ENCODE measurements around the gene TDRD3. TPM values are rescaled to one million over a fixed set of nuclear protein-coding genes. Genes with fewer than 3 reads are reported as not detected.

Gene TDRD3
- 15.5 TPM for polyA plus RNA-seq (2013, experiment 1 of 2)
- 16.9 TPM for polyA plus RNA-seq (2013, experiment 2 of 2)

DNA sequence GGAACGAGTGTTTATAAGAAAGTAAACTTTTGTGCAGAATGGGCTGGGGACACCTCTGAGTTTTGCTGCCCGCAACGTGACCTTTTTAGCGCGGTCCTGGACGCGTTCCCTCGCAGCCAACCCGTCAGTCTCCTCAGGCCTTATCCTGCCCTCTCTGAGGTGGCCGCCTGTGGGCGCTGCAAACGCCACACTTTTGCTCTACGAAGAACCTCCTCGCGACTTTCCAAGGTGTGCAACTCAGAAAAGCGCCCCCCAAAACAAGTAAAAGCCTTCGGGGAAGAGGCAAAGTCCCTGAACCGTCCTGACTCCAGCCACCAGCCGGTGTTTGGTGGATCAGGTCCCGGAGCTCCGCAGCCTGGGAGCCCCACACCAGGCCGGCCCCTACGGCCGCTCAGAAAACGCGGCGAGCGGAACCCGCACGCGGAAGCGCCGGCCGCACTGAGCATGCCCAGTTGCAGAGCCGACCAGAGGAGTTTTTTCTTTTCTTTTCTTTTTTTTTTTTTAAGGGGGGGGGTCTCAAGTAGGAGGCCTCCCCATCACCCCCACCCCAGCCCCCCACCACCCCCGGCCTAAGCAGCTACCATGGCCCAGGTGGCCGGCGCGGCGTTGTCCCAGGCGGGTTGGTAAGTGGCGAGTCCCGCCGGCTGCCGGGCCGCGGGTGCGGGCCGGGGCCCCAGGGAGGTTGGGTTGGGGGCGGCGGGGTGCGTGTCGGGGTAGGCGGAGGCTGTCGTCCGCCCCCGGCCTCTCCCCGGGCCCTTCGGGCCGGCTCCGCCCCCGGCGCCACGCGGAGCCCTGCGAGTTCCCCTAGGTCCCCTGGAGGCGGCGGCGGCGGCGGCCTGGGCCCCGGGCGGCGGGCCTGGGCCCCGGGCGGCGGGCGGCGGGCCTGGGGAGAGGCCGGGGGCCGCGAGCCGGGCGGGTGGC, at the start of gene TDRD3:
TSS of gene TDRD3 (plus strand) at position 438 of the 921 bp plus-strand sequence. CDS start at position 583, 145 bp downstream.
- Histone ChIP-seq H3K4me3 (ENCODE audit: extremely low read depth, insufficient read depth, low read length, poor library complexity, severe bottlenecking) (peak within 1 kb of the TSS; percentile 71), H3K9me3 (ENCODE audit: control insufficient read depth, low read length) (no peaks in the 10 kb centered on the region), H3K36me3 (ENCODE audit: control insufficient read depth, insufficient read depth, low read length) (no peaks in the 10 kb centered on the region), H3K4me1 (ENCODE audit: control insufficient read depth, insufficient read depth, low read length, poor library complexity, severe bottlenecking) (peaks cover 10% of the 10 kb centered on the region), H3K27ac (ENCODE audit: low read depth, low read length, severe bottlenecking) (peak within 1 kb of the TSS; percentile 82)
- WGBS, 2 experiments (ENCODE audit: insufficient coverage in 2 of 2), result 0% methylated on average over 20 to 41 of the region's 84 CpGs

DNA sequence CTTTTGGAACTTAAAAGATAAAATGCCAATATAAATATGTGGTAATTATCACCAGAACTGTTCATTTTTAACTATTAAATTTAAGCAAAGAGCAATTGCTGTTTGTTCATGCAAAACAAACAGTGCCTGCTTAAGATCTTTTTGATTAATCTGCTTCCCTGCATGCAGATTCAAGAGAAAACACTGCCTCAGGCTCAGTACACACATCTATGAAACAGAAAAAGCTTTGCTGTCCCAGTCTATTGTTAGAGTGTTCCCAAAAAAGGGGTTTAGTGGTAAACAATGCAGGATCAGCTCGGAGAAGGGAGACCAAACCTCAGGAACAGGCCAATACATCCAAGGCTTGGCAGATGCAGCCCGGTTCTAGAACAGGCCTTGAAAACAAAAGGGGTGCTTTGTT, 49.3 kb upstream of the TDRD3 start:
- no peaks in the 10 kb centered on the region for H3K9me3 ChIP-seq (ENCODE audit: control insufficient read depth, low read length)
- H3K36me3 ChIP-seq (ENCODE audit: control insufficient read depth, insufficient read depth, low read length), result no peaks in the 10 kb centered on the region
- WGBS, 2 experiments (ENCODE audit: insufficient coverage in 2 of 2), result 89 to 90% methylated on average over 1 to 2 of the region's 2 CpGs
- no peaks in the 10 kb centered on the region for H3K4me1 ChIP-seq (ENCODE audit: control insufficient read depth, insufficient read depth, low read length, poor library complexity, severe bottlenecking)
- no peak overlapping the region for H3K4me3 ChIP-seq (ENCODE audit: extremely low read depth, insufficient read depth, low read length, poor library complexity, severe bottlenecking)
- H3K27ac ChIP-seq (ENCODE audit: low read depth, low read length, severe bottlenecking), result no peak overlapping the region

DNA sequence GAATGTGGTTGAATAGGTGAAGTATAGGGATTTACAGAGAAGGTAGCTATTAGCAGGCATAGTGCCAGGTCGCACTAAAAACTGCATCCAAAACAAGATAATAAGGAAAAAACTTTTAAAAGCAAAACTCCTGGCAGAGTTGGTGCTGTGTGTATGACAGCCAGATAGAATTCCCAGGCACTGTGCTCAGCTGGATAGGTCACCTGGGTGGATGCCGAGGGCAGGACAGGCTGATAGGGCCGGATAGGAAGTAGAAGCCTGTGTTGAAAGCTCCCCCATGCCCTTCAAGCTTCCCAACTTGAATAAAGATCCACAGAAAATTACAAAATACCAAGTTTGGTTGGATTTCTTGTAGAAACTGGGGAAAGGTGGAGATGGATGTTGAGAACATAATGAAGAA, 48.9 kb upstream of the TDRD3 start:
- H3K9me3 ChIP-seq (ENCODE audit: control insufficient read depth, low read length), result no peaks in the 10 kb centered on the region
- H3K36me3 ChIP-seq (ENCODE audit: control insufficient read depth, insufficient read depth, low read length), result no peaks in the 10 kb centered on the region
- H3K27ac ChIP-seq (ENCODE audit: low read depth, low read length, severe bottlenecking), result no peak overlapping the region
- no CpG with 5 or more reads among the region's 3 CpGs for WGBS, 2 experiments (ENCODE audit: insufficient coverage in 2 of 2)
- H3K4me1 ChIP-seq (ENCODE audit: control insufficient read depth, insufficient read depth, low read length, poor library complexity, severe bottlenecking), result no peaks in the 10 kb centered on the region
- H3K4me3 ChIP-seq (ENCODE audit: extremely low read depth, insufficient read depth, low read length, poor library complexity, severe bottlenecking), result no peak overlapping the region

DNA sequence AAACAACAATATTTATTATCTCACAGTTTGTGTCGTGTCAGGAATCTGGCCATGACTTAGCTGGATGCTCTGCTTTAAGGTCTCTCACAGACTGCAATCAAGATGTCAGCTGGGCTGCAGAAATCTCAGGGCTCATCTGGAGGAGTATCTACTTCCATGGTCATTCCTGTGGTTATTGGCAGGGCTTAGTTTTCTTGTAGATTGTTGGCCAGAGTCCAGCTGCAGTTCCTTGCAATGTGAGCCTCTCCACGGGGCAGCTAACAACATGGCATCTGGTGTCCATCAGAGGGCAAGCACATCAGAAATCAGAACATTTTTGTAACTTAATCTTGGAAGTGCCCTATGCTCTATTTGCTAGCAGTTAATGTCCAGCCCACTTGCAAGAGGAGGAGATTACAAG, 45.7 kb upstream of the TDRD3 start:
- no peaks in the 10 kb centered on the region for H3K4me1 ChIP-seq (ENCODE audit: control insufficient read depth, insufficient read depth, low read length, poor library complexity, severe bottlenecking)
- no peaks in the 10 kb centered on the region for H3K36me3 ChIP-seq (ENCODE audit: control insufficient read depth, insufficient read depth, low read length)
- WGBS, 2 experiments (ENCODE audit: insufficient coverage in 2 of 2), result 71 to 79% methylated on average over 1 to 2 of the region's 2 CpGs
- H3K27ac ChIP-seq (ENCODE audit: low read depth, low read length, severe bottlenecking), result no peak overlapping the region
- no peaks in the 10 kb centered on the region for H3K9me3 ChIP-seq (ENCODE audit: control insufficient read depth, low read length)
- no peak overlapping the region for H3K4me3 ChIP-seq (ENCODE audit: extremely low read depth, insufficient read depth, low read length, poor library complexity, severe bottlenecking)

DNA sequence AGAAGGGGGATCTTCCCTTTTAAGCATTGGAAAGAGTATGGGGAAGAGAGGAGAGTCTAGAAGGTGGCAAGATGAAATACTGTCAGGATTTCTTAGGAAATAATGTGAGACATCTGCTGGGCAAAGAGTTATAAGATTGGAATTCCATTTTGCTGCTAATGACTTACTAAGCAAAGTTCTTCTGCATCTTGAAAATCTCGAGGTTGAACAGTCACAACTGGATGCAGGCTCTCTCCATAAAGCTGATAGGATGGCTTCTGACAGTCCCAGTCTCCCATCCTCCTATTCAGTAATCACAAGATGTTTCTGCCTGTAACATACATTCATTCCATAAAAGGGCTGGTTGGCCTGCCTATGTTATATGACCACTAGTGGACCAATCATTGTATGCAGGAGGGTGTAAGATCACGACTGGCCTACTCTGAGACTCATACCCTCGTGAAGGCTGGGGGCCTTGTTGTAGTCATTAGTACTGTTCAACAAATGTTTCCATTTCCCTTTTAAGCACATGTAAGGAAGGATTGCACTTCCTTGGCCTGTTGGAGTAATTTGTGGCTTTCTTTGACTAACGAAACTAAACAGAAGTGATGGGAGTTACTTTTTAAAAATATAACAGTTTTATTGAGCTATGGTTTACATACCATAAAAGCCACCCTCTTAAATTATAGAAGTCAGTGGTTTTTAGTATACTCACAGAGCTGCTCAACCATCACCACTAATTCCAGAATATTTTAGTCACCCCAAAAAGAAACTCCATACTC, 45.0 kb upstream of the TDRD3 start:
- Histone ChIP-seq H3K36me3 (ENCODE audit: control insufficient read depth, insufficient read depth, low read length) (no peaks in the 10 kb centered on the region), H3K27ac (ENCODE audit: low read depth, low read length, severe bottlenecking) (no peak overlapping the region), H3K4me1 (ENCODE audit: control insufficient read depth, insufficient read depth, low read length, poor library complexity, severe bottlenecking) (no peaks in the 10 kb centered on the region), H3K4me3 (ENCODE audit: extremely low read depth, insufficient read depth, low read length, poor library complexity, severe bottlenecking) (no peak overlapping the region), H3K9me3 (ENCODE audit: control insufficient read depth, low read length) (no peaks in the 10 kb centered on the region)
- 64 to 85% methylated on average over 1 to 3 of the region's 4 CpGs for WGBS, 2 experiments (ENCODE audit: insufficient coverage in 2 of 2)

DNA sequence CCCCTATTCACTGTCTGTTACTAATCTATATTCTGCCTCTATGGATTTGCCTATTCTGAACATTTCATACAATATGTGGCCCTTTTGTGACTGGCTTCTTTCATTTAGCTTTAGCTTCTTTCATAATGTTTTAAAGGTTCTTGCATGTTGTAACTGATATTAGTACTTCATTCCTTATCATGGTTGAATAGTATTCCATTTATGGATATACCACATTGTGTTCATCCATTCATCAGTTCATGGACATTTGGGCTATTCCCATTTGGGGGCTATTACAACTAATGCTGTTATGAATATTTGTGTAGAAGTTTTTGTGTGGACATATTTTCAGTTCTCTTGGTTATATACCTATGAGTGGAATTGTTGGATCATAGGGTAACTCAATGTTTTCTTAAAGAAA, 44.4 kb upstream of the TDRD3 start:
- H3K9me3 ChIP-seq (ENCODE audit: control insufficient read depth, low read length), result no peaks in the 10 kb centered on the region
- H3K4me3 ChIP-seq (ENCODE audit: extremely low read depth, insufficient read depth, low read length, poor library complexity, severe bottlenecking), result no peak overlapping the region
- H3K4me1 ChIP-seq (ENCODE audit: control insufficient read depth, insufficient read depth, low read length, poor library complexity, severe bottlenecking), result no peaks in the 10 kb centered on the region
- H3K27ac ChIP-seq (ENCODE audit: low read depth, low read length, severe bottlenecking), result no peak overlapping the region
- no peaks in the 10 kb centered on the region for H3K36me3 ChIP-seq (ENCODE audit: control insufficient read depth, insufficient read depth, low read length)

DNA sequence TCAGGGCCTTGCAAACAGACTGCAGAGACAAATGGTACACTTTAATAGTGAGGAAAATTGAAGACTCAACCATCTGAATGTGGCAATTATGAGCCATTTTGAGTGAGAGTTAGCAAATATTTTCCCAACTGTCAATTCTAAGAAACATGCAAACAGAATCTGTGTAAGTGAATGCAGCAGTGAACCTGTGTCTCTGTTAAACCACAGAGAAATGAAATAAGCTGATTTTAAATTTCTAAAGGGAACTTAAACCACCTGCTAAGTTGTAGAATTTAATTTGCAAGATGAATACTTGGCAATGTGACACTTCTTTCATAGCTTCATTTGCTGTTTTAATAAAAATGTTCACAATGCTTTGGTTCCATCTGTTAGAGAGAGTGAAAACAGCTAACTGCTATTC, 42.0 kb upstream of the TDRD3 start:
- no peaks in the 10 kb centered on the region for H3K36me3 ChIP-seq (ENCODE audit: control insufficient read depth, insufficient read depth, low read length)
- no peak overlapping the region for H3K4me3 ChIP-seq (ENCODE audit: extremely low read depth, insufficient read depth, low read length, poor library complexity, severe bottlenecking)
- no peak overlapping the region for H3K27ac ChIP-seq (ENCODE audit: low read depth, low read length, severe bottlenecking)
- H3K4me1 ChIP-seq (ENCODE audit: control insufficient read depth, insufficient read depth, low read length, poor library complexity, severe bottlenecking), result no peaks in the 10 kb centered on the region
- no peaks in the 10 kb centered on the region for H3K9me3 ChIP-seq (ENCODE audit: control insufficient read depth, low read length)

DNA sequence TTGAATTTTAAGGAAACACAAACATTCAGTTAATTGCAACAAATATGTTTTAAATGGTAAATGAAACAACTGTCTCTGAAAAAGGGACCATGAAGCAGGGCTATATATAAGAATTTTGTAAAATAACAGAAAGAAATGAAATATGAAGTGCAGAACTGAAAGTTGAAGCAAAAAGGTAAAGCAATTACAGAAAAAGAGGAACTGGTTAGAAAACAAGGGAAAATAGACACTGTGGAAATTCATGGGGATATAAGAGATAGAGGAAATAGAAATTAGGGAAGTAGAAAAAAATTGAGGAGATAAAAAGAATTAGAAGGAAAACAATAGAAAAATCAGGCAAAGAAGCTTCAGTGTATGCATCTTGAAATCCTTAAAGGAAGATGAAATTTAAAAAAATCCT, 40.0 kb upstream of the TDRD3 start:
- no peaks in the 10 kb centered on the region for H3K4me1 ChIP-seq (ENCODE audit: control insufficient read depth, insufficient read depth, low read length, poor library complexity, severe bottlenecking)
- no peaks in the 10 kb centered on the region for H3K36me3 ChIP-seq (ENCODE audit: control insufficient read depth, insufficient read depth, low read length)
- no peak overlapping the region for H3K4me3 ChIP-seq (ENCODE audit: extremely low read depth, insufficient read depth, low read length, poor library complexity, severe bottlenecking)
- no peak overlapping the region for H3K27ac ChIP-seq (ENCODE audit: low read depth, low read length, severe bottlenecking)
- no peaks in the 10 kb centered on the region for H3K9me3 ChIP-seq (ENCODE audit: control insufficient read depth, low read length)

DNA sequence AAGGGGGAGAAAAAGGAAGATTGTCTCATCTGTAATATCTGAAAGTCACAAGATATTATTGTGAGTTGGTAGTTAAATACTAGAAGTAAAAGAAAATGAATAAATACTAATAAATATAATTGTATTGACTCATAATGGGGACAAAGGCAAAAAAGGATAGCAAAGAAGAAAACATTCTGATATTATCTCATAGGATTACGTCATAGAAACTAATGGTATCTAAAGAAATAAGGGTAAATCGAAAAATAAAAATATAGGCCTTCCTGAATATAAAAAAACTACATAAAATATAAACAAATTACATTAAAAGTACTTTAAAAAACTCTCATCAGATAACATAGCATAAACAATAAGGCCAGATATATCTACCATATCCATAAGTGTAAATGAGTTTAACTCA, 38.6 kb upstream of the TDRD3 start:
- WGBS, 2 experiments (ENCODE audit: insufficient coverage in 2 of 2), result no CpG with 5 or more reads among the region's 2 CpGs
- no peaks in the 10 kb centered on the region for H3K9me3 ChIP-seq (ENCODE audit: control insufficient read depth, low read length)
- no peaks in the 10 kb centered on the region for H3K36me3 ChIP-seq (ENCODE audit: control insufficient read depth, insufficient read depth, low read length)
- no peaks in the 10 kb centered on the region for H3K4me1 ChIP-seq (ENCODE audit: control insufficient read depth, insufficient read depth, low read length, poor library complexity, severe bottlenecking)
- no peak overlapping the region for H3K4me3 ChIP-seq (ENCODE audit: extremely low read depth, insufficient read depth, low read length, poor library complexity, severe bottlenecking)
- H3K27ac ChIP-seq (ENCODE audit: low read depth, low read length, severe bottlenecking), result no peak overlapping the region

DNA sequence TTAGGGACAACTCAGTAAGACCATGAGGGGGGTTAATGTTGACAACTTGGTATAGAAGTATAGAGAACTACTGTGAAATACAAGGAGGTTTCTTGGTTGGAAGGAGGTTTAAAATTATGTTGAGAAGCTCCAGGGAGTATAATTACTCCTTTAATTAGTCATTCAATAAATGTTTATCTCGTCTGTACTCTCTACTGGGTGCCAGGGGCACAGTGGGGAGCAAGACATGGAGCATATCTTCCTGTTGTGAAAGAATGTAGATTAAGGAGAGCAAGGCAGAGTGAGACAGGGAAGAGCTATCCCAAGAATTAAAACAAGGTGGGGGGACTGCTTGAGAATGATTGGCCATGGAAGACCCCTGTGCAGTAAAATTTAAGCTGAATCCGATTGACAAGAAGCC, 33.7 kb upstream of the TDRD3 start:
- no peak overlapping the region for H3K27ac ChIP-seq (ENCODE audit: low read depth, low read length, severe bottlenecking)
- no peak overlapping the region for H3K4me3 ChIP-seq (ENCODE audit: extremely low read depth, insufficient read depth, low read length, poor library complexity, severe bottlenecking)
- H3K9me3 ChIP-seq (ENCODE audit: control insufficient read depth, low read length), result no peaks in the 10 kb centered on the region
- 78 to 90% methylated on average over 1 of the region's 2 CpGs for WGBS, 2 experiments (ENCODE audit: insufficient coverage in 2 of 2)
- H3K4me1 ChIP-seq (ENCODE audit: control insufficient read depth, insufficient read depth, low read length, poor library complexity, severe bottlenecking), result no peaks in the 10 kb centered on the region
- H3K36me3 ChIP-seq (ENCODE audit: control insufficient read depth, insufficient read depth, low read length), result no peaks in the 10 kb centered on the region

DNA sequence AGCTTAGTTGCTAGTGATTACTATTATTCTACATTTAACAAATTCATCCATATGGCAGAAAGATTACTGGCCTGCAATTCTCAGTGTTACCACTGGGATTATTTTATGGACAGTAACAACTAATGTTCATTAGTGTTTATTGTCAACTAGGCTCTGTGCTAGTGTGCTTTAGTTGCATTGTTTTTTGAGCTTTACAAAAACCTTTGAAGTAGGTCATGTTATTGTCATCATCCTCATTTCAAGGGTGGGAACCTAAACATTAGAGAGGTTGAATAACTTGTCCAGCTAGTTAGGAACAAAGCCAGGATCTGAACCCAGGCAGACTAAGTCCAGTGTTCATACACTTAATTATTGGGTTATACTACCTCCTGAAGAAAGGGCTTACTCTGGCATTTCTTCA, 27.8 kb upstream of the TDRD3 start:
- no peak overlapping the region for H3K27ac ChIP-seq (ENCODE audit: low read depth, low read length, severe bottlenecking)
- H3K36me3 ChIP-seq (ENCODE audit: control insufficient read depth, insufficient read depth, low read length), result no peaks in the 10 kb centered on the region
- no peaks in the 10 kb centered on the region for H3K9me3 ChIP-seq (ENCODE audit: control insufficient read depth, low read length)
- no peaks in the 10 kb centered on the region for H3K4me1 ChIP-seq (ENCODE audit: control insufficient read depth, insufficient read depth, low read length, poor library complexity, severe bottlenecking)
- no peak overlapping the region for H3K4me3 ChIP-seq (ENCODE audit: extremely low read depth, insufficient read depth, low read length, poor library complexity, severe bottlenecking)
